ENCODE results near the gene C1QTNF2. TPM values are rescaled to one million over a fixed set of nuclear protein-coding genes. Genes with fewer than 3 reads are reported as not detected.

Gene C1QTNF2
- total and polyA plus RNA-seq, 2 of the 13 experiments (the other 11 are each of a cell fraction or from before 2014, with no cell fraction given), result not detected

DNA sequence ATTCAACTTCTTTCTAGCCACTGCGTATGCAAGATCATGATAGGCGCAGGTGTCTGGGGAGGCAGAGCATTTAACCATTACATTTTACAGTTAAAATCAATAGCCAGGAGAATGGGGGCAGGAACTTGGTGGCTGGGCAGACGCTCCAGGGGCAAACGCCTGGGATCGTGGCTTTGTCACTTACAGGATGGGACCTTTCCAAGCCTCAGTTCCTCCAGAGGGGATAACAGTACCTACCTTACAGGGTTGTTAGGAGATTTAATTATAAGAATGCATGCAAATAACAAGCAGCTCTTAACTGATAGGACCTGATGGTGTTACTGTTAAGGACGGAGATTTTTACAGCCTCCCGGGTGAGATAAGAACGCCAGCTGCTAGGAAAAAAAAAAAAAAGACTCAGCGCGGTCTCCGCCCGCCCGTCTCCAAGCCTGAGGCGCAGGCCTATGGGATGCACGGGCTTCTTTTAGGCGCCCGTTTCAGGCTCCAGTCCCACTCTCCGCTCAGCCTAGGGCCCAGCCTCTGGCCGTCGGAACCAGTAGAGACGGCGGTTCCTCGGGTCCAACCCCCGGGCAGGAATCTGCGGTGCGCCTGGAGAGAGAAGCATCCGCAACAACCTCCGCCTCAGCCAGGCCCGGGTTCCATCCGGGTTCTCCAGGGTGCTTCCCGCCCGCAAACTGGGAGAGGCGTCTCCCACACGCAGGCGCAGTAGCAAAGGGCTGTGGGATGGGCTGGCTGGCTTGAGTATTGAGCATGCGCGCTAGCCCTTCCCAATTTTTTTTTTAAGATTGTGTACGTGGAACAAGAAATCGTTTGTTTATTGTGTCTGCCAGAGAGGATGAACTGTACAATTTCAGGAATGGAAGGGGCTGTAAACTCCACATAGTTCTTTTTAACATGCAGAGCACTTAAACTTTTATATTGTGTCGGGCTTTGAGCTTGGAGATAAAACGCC, 29.3 kb upstream of the C1QTNF2 start, which contains the start of gene FAM200C (continued):
- TF ChIP-seq, protein P1, sequence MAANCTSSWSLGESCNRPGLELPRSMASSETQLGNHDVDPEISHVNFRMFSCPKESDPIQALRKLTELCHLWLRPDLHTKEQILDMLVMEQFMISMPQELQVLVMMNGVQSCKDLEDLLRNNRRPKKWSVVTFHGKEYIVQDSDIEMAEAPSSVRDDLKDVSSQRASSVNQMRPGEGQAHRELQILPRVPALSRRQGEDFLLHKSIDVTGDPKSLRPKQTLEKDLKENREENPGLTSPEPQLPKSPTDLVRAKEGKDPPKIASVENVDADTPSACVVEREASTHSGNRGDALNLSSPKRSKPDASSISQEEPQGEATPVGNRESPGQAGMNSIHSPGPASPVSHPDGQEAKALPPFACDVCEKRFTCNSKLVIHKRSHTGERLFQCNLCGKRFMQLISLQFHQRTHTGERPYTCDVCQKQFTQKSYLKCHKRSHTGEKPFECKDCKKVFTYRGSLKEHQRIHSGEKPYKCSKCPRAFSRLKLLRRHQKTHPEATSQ (CRISPR knock-in tag; IDR thresholded peaks at IDR 0.05; ENCODE audit: borderline replicate concordance), result peak; percentile 28; the same call in 1 of the 2 replicates
- TF ChIP-seq, protein P2, sequence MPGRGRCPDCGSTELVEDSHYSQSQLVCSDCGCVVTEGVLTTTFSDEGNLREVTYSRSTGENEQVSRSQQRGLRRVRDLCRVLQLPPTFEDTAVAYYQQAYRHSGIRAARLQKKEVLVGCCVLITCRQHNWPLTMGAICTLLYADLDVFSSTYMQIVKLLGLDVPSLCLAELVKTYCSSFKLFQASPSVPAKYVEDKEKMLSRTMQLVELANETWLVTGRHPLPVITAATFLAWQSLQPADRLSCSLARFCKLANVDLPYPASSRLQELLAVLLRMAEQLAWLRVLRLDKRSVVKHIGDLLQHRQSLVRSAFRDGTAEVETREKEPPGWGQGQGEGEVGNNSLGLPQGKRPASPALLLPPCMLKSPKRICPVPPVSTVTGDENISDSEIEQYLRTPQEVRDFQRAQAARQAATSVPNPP (CRISPR knock-in tag; IDR thresholded peaks at IDR 0.05), result no peak
- TF ChIP-seq TP53 (CRISPR knock-in tag; conservative IDR thresholded peaks at IDR 0.05), result no peak
- TF ChIP-seq, protein P3, sequence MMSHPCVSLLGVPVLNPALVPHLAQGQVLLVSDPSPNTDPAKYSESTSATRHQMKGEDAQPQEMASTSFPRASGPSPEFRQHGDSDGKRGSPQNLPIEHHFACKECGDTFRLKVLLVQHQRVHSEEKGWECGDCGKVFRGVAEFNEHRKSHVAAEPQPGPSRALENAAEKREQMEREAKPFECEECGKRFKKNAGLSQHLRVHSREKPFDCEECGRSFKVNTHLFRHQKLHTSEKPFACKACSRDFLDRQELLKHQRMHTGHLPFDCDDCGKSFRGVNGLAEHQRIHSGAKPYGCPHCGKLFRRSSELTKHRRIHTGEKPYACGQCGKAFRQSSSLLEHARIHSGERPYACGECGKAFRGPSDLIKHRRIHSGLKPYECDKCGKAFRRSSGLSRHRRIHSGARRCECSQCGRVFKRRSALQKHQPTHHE (CRISPR knock-in tag; IDR thresholded peaks at IDR 0.05; ENCODE audit: borderline replicate concordance), result no peak
- no peak for TF ChIP-seq FOXA1 (IDR thresholded peaks at IDR 0.05)
- TF ChIP-seq FOXA1 (CRISPR knock-in tag; IDR thresholded peaks at IDR 0.05), result no peak
- no peak for TF ChIP-seq TERF1 (CRISPR knock-in tag; IDR thresholded peaks at IDR 0.05)
- TF ChIP-seq ETV5 (CRISPR knock-in tag; IDR thresholded peaks at IDR 0.05; ENCODE audit: borderline replicate concordance), result peak; percentile 19; the same call in 1 of the 2 replicates
- no peak for TF ChIP-seq ZNF720 (CRISPR knock-in tag; IDR thresholded peaks at IDR 0.05)
- TF ChIP-seq, protein P4, sequence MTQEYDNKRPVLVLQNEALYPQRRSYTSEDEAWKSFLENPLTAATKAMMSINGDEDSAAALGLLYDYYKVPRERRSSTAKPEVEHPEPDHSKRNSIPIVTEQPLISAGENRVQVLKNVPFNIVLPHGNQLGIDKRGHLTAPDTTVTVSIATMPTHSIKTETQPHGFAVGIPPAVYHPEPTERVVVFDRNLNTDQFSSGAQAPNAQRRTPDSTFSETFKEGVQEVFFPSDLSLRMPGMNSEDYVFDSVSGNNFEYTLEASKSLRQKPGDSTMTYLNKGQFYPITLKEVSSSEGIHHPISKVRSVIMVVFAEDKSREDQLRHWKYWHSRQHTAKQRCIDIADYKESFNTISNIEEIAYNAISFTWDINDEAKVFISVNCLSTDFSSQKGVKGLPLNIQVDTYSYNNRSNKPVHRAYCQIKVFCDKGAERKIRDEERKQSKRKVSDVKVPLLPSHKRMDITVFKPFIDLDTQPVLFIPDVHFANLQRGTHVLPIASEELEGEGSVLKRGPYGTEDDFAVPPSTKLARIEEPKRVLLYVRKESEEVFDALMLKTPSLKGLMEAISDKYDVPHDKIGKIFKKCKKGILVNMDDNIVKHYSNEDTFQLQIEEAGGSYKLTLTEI (CRISPR knock-in tag; conservative IDR thresholded peaks at IDR 0.05), result no peak
- no peak for TF ChIP-seq ZNF207 (IDR thresholded peaks at IDR 0.05; ENCODE audit: borderline replicate concordance)
- peak; percentile 92 for TF ChIP-seq KMT2A (CRISPR knock-in tag; IDR thresholded peaks at IDR 0.05)
- peak; percentile 62; the same call in 1 of the 2 replicates for TF ChIP-seq ZNF160 (CRISPR knock-in tag; IDR thresholded peaks at IDR 0.05)
- 0 out of 2 replicates have a peak, but pooled peaks have one; percentile 42 for TF ChIP-seq ZNF468 (CRISPR knock-in tag; IDR thresholded peaks at IDR 0.05)
- TF ChIP-seq CC2D1A (CRISPR knock-in tag; IDR thresholded peaks at IDR 0.05), result 0 out of 2 replicates have a peak, but pooled peaks have one; percentile 49
- TF ChIP-seq TSC22D2 (CRISPR knock-in tag; IDR thresholded peaks at IDR 0.05; ENCODE audit: borderline replicate concordance), result 0 out of 2 replicates have a peak, but pooled peaks have one; percentile 39
- no peak for TF ChIP-seq ZNF570 (CRISPR knock-in tag; IDR thresholded peaks at IDR 0.05; ENCODE audit: borderline replicate concordance)
- TF ChIP-seq DMAP1 (CRISPR knock-in tag; IDR thresholded peaks at IDR 0.05), result peak; percentile 78; the same call in 1 of the 2 replicates
- TF ChIP-seq ZNF264 (CRISPR knock-in tag; IDR thresholded peaks at IDR 0.05), result no peak
- TF ChIP-seq ZNF850 (CRISPR knock-in tag; conservative IDR thresholded peaks at IDR 0.05), result no peak
- no peak for TF ChIP-seq ELF4 (CRISPR knock-in tag; IDR thresholded peaks at IDR 0.05; ENCODE audit: borderline replicate concordance)
- TF ChIP-seq ZNF577 (CRISPR knock-in tag; IDR thresholded peaks at IDR 0.05; ENCODE audit: borderline replicate concordance, low read depth), result no peak
- no peak for TF ChIP-seq MED13 (CRISPR knock-in tag; IDR thresholded peaks at IDR 0.05)
